GM12892 (cell line): Measurements from ENCODE around the gene KRT79.

Experiments
- POLR2A ChIP-seq: IDR thresholded peaks from 2 replicates; pipeline ENCODE4 v1.6.1; 2011; ENCODE audit warnings: low read depth, low read length, control low read depth
- POLR2AphosphoS5 ChIP-seq: IDR thresholded peaks from 2 replicates; pipeline ENCODE4 v1.6.1; 2011; ENCODE audit warnings: low read depth, low read length, control low read depth
- TAF1 ChIP-seq: IDR thresholded peaks from 2 replicates; pipeline ENCODE4 v1.6.1; 2011; ENCODE audit warnings: low read depth, mild to moderate bottlenecking, control low read depth, low read length, borderline replicate concordance

DNA sequence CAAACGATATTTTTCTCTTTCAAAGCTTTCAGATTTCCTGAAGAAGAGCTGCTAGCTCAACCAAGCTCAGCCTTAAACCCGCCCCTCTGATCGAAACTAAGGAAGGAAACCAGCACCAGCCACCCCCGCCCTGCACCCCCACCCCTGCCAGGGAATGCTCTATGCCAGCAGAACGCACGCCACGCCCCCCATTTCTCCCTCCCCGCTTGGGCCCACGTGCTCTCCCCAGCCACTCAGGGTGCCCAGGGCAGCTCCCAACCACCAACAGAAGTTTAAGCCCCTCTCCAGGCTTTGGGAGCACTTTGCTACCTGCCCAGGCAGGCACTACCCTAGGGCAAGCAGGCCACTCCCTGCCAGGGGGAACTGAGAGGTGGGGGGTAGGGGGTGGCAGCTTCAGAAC, 33.5 kb upstream of the KRT79 start:
- TF ChIP-seq POLR2A = no peak
- no peak for TF ChIP-seq TAF1
- TF ChIP-seq POLR2AphosphoS5 = no peak
